Effector CD8-positive, alpha-beta T cell (primary cell): Measurements from ENCODE around the gene LPP.
A peak's percentile ranks its signal among the peaks of the same experiment; 100 is the strongest.

Experiments
- DNase-seq: peaks from one replicate; lab custom pipeline; 2025; lab: John Stamatoyannopoulos, UW

The LPP gene

DNA sequence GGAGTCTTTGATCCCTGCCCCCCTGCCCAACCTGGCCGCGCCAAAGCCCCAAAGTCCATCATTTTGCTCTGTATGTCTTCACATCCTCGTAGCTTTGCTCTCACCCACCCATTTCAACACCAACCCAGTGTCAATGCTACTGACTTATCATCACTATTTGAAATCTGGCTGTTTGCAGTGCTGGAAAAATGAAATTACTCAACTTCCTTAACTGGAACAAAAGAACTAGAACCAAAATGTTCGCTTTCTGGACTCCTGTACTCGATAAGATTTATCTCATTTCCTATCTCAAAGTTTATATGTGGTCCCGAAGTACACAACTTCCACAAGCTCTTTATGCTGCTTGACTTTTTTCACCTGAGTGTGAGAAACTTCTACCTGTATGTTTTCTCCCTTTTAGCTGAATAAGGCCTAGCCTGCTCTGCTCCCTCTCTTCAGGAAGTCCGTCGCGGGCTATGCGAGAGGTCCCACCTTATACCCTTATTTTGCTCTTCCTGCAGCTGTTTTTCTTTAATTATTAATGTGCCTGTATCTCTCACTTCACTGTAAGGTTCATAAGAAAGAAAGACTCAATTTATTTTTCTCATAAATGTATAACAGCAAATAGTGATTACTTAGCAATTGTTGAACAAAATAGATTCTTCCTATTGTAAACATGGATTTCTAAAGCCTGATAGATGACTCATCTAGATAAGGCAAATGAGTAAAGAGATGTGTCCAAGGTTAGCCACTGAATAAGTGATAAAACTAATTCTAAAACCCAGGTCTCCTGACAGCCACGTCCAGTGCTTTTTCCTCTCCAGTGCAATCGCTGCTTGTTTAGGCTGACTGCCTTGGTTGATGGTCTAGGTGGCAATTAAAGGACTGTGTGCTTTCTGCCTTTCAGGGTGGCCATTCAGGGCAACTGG is 553.7 kb downstream of the LPP start:
- no peak for DNase-seq

DNA sequence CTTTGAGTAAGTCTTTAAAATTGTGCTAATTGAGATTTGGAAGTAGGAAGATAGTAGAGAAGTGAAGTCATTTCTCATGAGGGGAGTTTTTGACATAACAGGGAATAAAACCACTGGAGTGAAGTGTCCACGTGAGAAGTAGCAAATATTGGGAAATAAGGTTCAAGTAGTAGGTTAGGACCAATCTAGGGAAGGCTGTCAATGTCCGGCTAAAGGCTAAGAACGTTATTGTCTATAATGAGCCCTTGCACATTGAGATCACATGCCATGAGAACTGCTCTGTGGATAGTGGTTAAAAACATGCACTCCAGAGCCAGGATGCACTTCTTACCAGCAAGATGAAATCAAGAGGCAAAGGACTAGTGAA is 557.9 kb downstream of the LPP start:
- no peak for DNase-seq

DNA sequence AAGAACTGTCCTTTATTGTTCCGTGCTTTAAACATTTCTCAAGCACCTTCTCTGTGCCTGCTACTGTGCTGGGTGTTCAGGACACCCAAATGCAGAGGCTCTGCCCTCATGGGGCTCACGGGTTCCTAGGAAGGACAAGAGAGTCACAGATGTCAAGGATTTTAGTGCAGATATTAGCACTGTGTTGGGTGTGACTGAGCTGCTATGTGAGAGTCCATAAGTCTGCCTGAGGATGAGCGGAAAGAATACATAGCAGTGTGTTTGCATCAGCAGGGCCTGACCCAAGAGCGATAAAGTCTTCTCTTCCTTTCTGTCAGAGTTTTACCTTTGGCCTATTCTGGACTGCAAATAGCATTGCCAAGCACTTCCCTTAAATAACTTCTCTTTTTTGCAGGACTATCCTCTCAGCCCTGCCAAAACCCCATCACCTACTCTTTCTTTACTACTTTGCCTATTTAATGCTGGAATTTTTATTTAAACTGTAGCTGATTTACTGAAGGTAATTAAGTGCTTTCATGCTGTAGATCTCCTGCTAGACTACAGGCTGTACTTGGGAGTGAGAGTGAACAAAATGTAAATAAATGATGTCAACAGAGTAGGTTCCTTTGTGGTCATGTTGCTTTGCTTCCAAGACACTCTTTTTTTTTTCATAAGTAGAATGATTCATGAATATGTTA is 558.4 kb downstream of the LPP start:
- no peak for DNase-seq

DNA sequence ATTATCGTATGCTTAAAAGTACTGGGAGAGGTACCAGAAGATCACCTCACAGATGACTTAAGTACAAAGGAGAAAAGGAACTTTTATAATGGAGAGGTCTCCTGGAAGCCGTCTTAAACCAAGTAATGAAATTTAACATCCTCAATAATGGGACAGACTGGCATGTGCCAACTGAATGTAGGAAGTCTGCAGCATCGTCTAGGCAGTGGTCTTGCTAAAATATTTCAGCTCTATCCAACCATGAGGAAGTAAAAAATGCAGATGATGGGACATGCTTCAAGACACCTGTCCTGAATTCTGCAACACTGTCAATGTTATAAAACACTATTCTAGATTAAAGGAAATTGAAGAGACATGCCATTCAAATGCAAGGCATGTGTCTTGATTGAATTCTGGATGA is 559.0 kb downstream of the LPP start:
- no peak for DNase-seq

DNA sequence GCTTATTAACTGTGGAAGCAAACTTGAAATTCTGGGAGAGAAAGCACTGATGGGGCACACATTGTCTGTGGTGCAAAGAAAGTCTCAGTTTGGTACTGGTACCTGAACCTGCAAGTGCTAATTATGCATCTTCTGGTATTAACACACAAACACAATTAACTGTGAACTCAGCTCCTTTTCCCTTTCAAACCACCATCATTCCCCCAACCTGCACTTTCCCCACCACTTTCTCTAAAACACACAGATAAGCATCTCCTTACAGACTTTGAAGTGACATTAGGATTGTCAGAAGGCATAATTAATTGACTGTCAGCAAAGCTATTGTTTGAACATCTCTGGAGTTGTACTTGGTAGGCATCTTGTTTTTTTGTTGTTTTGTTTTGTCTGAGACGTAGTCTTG is 565.6 kb downstream of the LPP start:
- no peak for DNase-seq

DNA sequence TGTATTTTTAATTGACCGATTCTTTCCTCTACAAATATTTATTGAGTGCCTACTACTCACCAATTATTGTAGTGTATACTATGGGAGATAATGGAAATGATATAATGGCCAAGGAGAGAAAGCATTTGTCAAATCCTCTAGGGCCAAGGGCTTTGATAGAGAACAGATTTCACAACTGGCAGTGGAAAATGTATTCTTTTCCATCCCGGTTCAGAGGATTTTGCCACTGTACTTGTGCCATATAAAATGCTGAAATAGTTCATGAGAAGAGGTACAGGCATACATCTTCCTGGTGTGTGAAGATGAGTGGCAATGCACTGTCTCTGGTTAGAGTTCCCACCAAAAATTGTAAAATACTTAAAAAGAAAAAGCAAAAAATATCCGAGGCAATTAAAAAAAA is 566.3 kb downstream of the LPP start:
- no peak for DNase-seq

DNA sequence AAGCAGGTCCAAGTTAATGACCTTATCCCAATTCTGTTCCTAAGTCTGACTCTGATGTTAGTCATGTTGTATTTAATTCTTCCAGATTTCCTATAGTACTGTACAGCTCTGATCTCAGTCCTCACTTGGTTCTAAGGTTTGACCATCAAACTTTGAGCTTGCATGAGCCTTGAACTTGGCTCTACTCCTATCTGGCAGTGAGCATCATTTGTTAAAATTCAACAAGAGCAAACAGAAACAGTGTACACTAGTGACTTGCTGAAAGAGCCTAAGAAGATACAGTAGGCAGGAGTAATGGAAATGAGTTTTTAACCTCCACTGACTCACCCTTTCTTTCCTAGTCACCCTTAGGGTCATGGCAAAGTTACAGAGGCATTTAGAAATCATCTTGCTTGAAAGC is 566.7 kb downstream of the LPP start:
- no peak for DNase-seq

DNA sequence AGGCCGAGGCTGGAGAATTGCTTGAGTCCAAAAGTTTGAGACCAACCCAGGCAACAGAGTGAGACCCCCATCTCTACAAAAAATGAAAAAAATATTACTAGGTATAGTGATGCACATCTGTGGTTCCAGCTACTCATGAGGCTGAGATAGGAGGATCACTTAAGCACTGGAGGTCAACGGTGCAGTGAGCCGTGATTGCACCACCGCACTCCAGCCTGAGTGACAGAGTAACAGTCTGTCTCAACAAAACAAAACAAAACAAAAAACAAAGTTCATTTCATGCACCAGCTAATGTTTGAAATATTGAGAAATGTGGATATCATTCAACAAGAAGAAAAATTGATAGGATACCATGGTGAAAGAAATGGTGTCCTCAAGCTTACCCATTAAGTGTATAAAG is 567.4 kb downstream of the LPP start:
- DNase-seq, result no peak

DNA sequence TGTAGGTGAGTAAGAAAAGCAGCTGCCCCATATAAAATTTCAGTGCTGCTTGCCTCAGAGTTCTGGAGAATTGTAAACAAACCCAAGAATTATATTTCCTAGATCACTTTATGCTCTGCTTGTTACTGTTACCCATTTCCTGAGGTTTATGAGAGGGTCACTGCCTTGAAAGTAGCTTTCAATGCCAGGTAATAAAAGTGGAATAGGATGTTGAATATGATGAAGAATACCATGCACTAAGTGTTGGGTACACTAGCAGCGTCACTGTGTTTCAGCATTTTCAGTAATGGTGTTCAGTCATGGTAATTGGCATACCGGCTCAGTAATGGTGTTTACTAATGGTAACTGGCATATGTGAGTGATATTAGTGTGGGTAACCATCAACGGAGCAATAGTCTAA is 568.0 kb downstream of the LPP start:
- DNase-seq, result no peak

DNA sequence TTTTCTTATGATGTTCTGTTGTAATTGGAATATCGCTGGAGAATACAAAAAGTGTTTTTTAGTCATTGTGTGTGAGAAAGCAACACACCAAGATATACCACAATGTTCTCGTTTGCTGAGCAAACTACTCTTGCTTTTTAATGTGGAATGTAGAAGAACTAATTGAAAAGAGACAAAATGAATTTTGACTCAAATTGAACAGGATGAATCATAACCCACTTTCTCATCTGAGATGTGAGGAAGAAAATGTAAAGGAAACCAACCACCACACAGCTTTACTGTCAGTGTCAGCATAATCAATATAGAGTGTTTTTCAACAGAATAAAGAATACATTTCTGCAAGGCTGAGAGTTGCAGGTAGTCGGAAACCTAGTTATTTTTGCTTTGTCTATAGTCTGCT is 569.0 kb downstream of the LPP start:
- DNase-seq, result no peak

DNA sequence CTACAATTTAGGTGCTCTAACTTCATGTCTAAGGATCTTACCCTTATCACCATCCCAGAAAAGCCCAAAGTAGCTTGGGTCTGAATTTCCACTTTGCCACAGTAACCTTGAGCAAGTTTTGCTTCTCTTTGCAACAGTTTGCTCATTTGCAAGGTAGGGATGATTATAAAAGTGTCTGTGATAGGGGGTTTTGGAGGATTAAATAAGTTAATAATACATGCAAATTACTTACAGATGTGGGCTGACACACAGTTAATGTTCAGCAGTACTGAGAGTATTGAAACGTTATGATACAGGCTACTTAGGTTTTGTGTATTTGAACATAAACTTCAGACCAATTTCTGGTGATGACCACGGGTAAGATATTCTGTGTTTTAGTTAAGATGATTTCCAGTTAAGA is 573.1 kb downstream of the LPP start:
- DNase-seq, result no peak

DNA sequence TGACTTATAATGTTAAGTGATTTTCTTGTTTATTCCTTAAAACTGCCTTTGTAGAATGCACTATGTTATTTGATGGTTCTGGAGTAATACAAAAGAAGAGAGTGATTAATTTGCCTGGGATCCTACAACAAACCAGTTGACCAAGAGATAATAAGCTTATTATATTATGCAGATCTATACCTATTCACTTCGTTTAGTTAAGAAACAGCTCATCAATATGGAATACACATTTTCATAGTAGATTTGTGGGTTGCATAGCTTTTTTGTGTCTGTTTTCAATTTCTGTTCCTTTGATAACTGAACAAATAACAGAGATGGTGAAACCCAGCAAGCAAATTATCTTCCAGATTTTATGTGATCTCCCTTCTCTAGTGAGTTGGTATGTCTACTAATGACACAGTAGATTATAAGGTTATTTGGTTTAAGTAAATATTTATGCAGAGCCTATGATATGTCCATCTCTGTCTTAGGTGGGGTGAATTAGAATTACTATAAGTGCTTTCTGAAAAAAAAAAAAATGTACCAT is 574.5 kb downstream of the LPP start:
- no peak for DNase-seq

DNA sequence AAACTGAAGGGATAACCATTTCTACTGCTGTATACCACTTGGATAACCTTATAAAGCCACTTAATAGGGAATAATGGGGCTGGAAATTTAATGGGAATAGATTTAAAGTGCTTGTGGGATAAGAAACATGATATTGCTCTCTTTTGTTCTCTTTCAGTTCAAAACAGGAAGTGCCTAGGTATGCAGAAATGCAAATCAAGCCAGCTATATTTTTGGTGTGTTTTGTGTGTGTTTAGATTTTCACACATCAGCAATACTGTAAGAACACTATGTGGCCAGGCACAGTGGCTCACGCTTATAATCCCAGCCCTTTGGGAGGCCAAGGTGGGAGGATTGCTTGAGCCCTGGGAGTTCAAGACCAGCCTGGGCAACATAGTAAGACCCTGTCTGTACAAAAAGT is 575.5 kb downstream of the LPP start:
- no peak for DNase-seq

DNA sequence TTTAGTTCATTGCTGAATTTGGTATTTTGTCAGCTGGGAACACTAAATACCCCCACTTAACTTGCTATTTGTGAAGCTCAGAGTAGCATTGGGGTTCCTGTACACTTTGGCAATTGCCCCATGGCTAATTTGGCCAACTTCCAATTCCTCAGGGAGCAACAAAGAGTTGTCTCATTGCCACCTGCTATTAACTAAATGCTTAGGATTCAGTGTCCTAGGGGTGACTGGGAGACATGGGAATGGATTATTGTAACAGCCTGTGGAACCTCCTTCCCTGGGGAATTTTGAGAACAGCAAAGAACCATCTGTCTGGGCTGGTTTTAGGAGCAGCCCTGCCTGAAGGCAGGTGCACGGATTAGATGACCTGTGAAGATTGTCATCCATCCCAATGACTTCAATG is 580.4 kb downstream of the LPP start:
- DNase-seq, result no peak

DNA sequence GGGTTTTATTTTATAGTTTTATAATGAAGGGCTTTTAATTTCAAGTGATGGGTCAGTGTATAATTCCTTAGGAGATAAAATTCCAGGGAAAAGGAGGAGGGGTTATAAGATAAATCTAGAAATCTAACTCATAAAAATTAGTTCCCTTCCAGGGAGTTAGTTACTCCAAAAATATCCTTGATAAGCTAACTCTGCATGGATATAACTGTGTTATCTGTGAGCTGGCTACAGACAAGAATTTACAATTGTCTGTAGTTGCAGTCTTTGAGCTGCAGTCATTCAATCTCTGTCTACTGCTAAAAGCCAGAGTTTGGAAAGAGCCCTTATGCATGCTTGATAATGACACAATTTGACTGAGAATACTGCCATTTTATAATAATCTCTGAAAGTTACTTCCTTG is 585.6 kb downstream of the LPP start:
- DNase-seq, result no peak

DNA sequence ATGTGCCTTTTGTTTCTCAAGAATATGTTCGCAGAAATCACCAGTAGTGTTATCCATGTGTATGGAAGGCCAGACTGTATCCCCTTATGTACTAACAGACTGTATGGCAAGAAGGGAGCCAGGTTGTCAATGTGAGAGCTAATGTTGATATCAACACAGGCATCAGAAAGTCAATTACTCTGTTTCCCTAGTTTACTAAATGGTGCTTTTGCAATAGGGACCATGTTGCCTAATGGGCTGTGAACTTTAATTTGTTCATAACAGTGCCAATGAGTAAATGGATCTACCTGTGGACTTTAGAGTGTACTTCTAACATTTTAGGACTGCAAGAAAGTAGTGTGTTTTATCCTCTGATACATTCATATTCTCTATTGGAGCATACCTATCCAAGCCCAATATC is 586.1 kb downstream of the LPP start:
- no peak for DNase-seq

DNA sequence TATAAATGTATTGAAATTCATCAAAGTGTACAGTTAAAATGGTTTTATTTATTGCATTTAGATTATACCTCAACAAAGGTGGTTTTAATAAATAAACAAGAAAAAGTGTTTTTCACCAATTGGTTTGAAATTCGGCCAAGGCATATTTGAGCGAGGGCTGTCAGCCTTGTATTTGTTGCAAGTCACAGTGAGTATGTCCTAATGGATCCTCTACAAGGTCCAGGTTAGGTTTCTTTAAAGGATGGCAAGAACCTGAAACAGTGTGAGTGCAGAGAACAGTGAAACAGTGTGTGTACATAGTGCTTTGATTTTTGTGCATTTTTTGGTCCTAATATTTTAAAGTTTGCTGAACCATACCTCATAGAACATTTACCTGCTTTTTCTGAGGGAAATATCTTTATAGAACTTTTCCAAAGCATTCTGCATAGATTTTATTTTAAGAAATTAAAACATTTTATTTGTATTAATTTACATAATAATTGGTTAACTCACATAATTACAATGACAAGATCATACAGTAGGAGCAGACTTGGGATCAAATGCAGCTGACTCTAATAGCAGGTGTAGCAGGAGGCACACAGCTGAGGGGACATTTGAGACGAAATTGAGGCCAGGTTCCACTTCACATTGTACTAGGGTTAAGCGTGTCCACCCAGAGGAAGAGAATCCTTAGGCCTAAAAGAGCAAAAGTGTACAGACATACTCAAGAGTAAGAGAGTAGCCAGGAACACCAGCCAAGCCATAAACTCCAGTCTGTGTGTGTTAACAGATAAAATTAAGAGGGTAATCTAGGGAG is 589.0 kb downstream of the LPP start:
- DNase-seq, result no peak

DNA sequence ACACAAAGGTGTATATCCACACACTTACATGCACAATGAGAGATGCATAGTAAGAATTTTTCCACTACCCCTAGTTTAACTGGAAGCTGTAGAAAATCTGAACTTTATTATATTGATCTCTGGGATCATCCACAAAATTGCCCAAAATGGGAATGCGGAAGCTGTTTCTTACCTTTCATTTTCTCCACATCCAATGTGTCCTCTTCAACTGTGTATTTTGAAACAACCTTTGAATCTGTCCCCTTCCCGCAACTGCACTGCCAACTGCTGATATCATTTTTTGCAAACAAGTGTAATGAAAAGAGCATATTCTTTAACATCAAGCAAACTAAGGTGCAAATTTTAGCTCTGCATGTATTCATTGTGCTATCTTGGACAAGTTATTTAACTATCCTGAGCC is 590.2 kb downstream of the LPP start:
- DNase-seq, result no peak

DNA sequence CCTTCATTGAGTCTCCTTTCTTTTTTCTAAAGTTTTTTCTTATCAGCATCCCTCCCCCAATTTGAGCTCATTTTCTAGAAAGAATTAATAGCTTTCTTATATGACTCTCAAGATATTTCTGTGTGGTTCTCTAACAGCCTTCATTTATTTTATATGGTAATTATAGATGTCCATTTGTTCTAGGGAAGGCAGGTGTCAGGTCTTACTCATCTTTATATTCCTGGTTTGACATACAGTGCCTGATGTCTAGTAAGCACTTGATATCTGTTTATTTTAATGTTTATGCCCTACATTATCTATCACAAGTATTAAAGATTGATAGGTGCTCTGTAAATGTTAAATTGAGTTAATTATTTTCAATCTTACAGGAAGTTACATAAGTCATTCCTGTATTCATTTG is 591.1 kb downstream of the LPP start:
- no peak for DNase-seq

DNA sequence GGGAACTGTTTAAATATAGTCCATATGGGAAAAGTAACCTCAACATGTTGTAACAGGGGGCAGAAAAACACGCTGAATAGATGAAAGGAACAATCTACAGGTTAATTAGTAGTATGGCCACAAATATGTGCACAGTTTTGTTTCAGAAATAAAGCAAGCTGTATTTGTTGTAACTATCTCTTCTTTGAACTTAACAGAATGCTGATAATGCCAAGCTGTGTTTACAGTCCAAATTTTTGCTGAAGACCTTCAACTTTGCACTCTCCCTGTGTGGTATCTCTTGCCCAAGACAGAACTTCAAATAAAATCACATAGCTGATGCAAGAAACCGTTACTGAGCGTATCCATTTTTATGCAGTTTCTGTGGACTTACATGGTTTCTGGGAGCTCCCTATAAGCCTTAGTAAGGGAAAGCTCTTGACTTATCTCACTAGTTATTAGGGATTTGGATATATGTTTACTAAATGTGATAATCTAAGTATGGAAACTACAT is 592.4 kb downstream of the LPP start:
- no peak for DNase-seq

DNA sequence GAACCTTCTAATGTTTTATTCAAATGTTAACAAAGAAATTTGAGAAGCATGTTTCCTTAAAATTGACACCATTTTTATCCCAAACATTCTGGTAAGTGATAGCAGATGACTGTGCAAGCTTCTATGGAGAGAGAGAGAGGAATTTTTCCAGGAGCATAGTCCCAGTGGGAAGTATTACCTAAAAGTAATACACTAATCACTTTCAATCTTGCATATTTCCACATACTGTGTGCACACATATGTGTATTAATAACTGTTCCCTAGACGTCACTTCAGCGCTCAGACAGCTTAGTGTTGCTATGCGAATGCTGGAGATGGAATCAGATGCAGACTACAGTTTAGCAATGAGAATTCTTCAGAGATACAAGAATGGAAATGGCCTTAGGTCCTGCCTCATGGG is 593.5 kb downstream of the LPP start:
- no peak for DNase-seq

DNA sequence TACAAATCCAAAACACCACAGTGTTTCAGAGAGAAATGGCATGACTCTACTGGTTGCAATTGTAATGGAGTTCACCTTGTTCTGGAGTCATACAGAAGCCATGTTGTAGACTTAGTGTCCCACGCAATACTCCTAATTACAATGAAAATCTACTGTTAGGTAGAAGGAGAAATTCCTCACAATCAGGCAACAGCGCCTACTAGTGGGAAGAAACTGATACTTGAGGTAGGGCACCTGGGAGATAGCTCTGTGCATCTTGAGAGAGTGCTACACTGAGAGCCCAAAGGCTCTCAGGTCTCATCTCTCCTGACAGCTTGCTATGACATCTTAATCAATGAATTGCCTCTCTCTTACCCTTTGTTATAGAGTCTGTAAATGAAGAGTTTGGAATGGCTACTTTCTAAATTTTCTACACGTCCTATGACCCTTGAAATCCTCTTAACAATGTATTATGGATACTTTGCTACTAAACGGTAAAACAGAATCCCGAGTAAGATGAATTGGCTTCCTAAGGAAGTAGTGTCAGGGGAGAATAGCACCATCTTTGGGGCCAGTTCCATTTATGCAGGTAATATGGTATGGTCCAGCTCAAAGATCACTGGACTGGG is 595.2 kb downstream of the LPP start:
- DNase-seq, result peak; percentile 6
